Progenitor cell of endocrine pancreas (in vitro differentiated cells): ENCODE results near the gene PPL. TPM values are rescaled to one million over a fixed set of nuclear protein-coding genes. Genes with fewer than 3 reads are reported as not detected.

Source experiments
- DNase-seq: peaks from one replicate; pipeline ENCODE4 v3.0.0; 2021; ENCODE audit warnings: low spot score; ENCODE audit not compliant: unreplicated experiment
- H3K27ac Mint-ChIP-seq: 2 replicates; pipeline ENCODE4 v1.8.0; 2021; ENCODE audit warnings: mild to moderate bottlenecking, moderate library complexity, mixed read lengths
- H3K27me3 Mint-ChIP-seq: 2 replicates; pipeline ENCODE4 v1.8.0; 2021; ENCODE audit warnings: mixed read lengths
- H3K36me3 Mint-ChIP-seq: 2 replicates; pipeline ENCODE4 v1.8.0; 2022; ENCODE audit warnings: mixed read lengths; ENCODE audit not compliant: insufficient read depth
- H3K4me1 Mint-ChIP-seq: 2 replicates; pipeline ENCODE4 v1.8.0; 2021; ENCODE audit warnings: low read depth, mixed read lengths
- H3K4me3 Mint-ChIP-seq: 2 replicates; pipeline ENCODE4 v1.8.0; 2021; ENCODE audit warnings: low read depth, mild to moderate bottlenecking, moderate library complexity, mixed read lengths
- H3K9me3 Mint-ChIP-seq: 2 replicates; pipeline ENCODE4 v1.8.0; 2021; ENCODE audit warnings: low read depth, mixed read lengths
- CTCF ChIP-seq: fragments of 200-600 bp; sonication (generic); IDR thresholded peaks from one replicate; pipeline ENCODE4 v1.5.0; 2021; ENCODE audit warnings: antibody characterized with exemption, mild to moderate bottlenecking; ENCODE audit not compliant: unreplicated experiment
- total RNA-seq: library from RNA; stranded (reverse); gene quantifications from 2 replicates; pipeline ENCODE4 v1.2.1, GENCODE V29; 2021

PPL gene
- total RNA-seq, 1 donor from 2014 or later: 64.1 TPM

- no peak for TF ChIP-seq CTCF
- no peak overlapping the region for H3K27ac Mint-ChIP-seq
Measured at GRCh38 chr16:4850211-4850610, 86.7 kb downstream of the PPL start.

GRCh38 chr16:4847774-4848587, 89.0 kb downstream of the PPL start:
- Mint-ChIP-seq H3K36me3 (peaks cover 10% of the 10 kb centered on the region), H3K4me1 (peaks cover 31% of the 10 kb centered on the region), H3K27ac (peak overlapping the region; percentile 96), H3K9me3 (no peaks in the 10 kb centered on the region), H3K4me3 (peak overlapping the region; percentile 85), H3K27me3 (no peaks in the 10 kb centered on the region)
- peak; percentile 20 for DNase-seq
- TF ChIP-seq CTCF: peak; percentile 14

More at GRCh38 chr16:4850211-4850610, 86.7 kb downstream of the PPL start:
- peak overlapping the region; percentile 24 for H3K4me3 Mint-ChIP-seq
- DNase-seq: no peak
- H3K4me1 Mint-ChIP-seq: peaks cover 31% of the 10 kb centered on the region
- H3K36me3 Mint-ChIP-seq: peaks cover 5% of the 10 kb centered on the region
- H3K27me3 Mint-ChIP-seq: no peaks in the 10 kb centered on the region
- no peaks in the 10 kb centered on the region for H3K9me3 Mint-ChIP-seq

GRCh38 chr16:4846901-4847773, 89.8 kb downstream of the PPL start, which contains the start of the genes GLYR1 and UBN1:
GLYR1 (minus strand) TSS chr16:4847288; CDS start chr16:4847265, 23 bp downstream.
UBN1 (plus strand) TSS chr16:4847481; CDS start chr16:4852918, 5,437 bp downstream.
- DNase-seq: peak; percentile 99
- peak within 1 kb of the TSS; percentile 88 for H3K4me3 Mint-ChIP-seq
- no peaks in the 10 kb centered on the region for H3K27me3 Mint-ChIP-seq
- H3K27ac Mint-ChIP-seq: peak within 1 kb of the TSS; percentile 97
- peaks cover 29% of the 10 kb centered on the region for H3K4me1 Mint-ChIP-seq
- H3K9me3 Mint-ChIP-seq: no peaks in the 10 kb centered on the region
- peaks cover 8% of the 10 kb centered on the region for H3K36me3 Mint-ChIP-seq
- TF ChIP-seq CTCF: no peak

GRCh38 chr16:4846503-4846900, 90.4 kb downstream of the PPL start:
- Mint-ChIP-seq H3K9me3 (no peaks in the 10 kb centered on the region), H3K4me1 (peaks cover 28% of the 10 kb centered on the region), H3K36me3 (peaks cover 8% of the 10 kb centered on the region), H3K4me3 (peak overlapping the region; percentile 88), H3K27ac (peak overlapping the region; percentile 86), H3K27me3 (no peaks in the 10 kb centered on the region)
- DNase-seq: peak; percentile 32
- TF ChIP-seq CTCF: no peak

- H3K27ac Mint-ChIP-seq: no peak overlapping the region
- H3K4me3 Mint-ChIP-seq: no peak overlapping the region
- no peak for TF ChIP-seq CTCF
- peaks cover 7% of the 10 kb centered on the region for H3K4me1 Mint-ChIP-seq
- H3K9me3 Mint-ChIP-seq: no peaks in the 10 kb centered on the region
- H3K27me3 Mint-ChIP-seq: no peaks in the 10 kb centered on the region
- no peak for DNase-seq
- H3K36me3 Mint-ChIP-seq: peaks cover 20% of the 10 kb centered on the region
Measured at GRCh38 chr16:4840984-4841383, 96.0 kb downstream of the PPL start.
